Parathyroid adenoma (tissue), 2 donors: ENCODE results near the gene FKBP15.
A peak's percentile ranks its signal among the peaks of the same experiment; 100 is the strongest.
"Not testable (repeated sequence)": the region's sequence is repeated elsewhere in the genome, so short reads cannot be mapped to it uniquely, and the experiment has no call there.

Source experiments
- H2AFZ ChIP-seq: fragments of 300-600 bp; sonication (generic); one replicate; pipeline ENCODE4 v1.7.0; 2017; ENCODE audit warnings: antibody characterized with exemption, mild to moderate bottlenecking
- H3K27ac ChIP-seq: fragments of 300-600 bp; sonication (generic); one replicate; pipeline ENCODE4 v1.7.0; 2017
- H3K27me3 ChIP-seq: fragments of 300-600 bp; sonication (generic); one replicate; pipeline ENCODE4 v1.7.0; 2017; ENCODE audit warnings: low read length; ENCODE audit not compliant: control insufficient read depth, insufficient read depth
- H3K36me3 ChIP-seq: fragments of 300-600 bp; sonication (generic); one replicate; pipeline ENCODE4 v1.7.0; 2017; ENCODE audit warnings: low read length; ENCODE audit not compliant: control insufficient read depth, insufficient read depth
- H3K4me1 ChIP-seq: fragments of 300-600 bp; sonication (generic); one replicate; pipeline ENCODE4 v1.7.0; 2017; ENCODE audit warnings: control low read depth
- H3K4me2 ChIP-seq: fragments of 300-600 bp; sonication (generic); one replicate; pipeline ENCODE4 v1.7.0; 2017; ENCODE audit warnings: low read length
- H3K4me3 ChIP-seq: fragments of 300-600 bp; sonication (generic); one replicate; pipeline ENCODE4 v1.7.0; 2017; ENCODE audit warnings: low read depth, low read length
- H3K79me2 ChIP-seq: fragments of 300-600 bp; sonication (generic); one replicate; pipeline ENCODE4 v1.7.0; 2017; ENCODE audit warnings: control low read depth
- H3K9ac ChIP-seq: fragments of 300-600 bp; sonication (generic); one replicate; pipeline ENCODE4 v1.7.0; 2017; ENCODE audit warnings: mild to moderate bottlenecking
- H3K9me3 ChIP-seq: fragments of 300-600 bp; sonication (generic); one replicate; pipeline ENCODE4 v1.7.0; 2017; ENCODE audit warnings: low read length; ENCODE audit not compliant: control insufficient read depth
- TF ChIP-seq, protein P1 (sequence below): fragments of 300-600 bp; sonication (generic); IDR thresholded peaks from one replicate; pipeline ENCODE4 v1.7.0; 2017; ENCODE audit warnings: antibody characterized with exemption, mild to moderate bottlenecking
- donor health status: primary hyperparathyroidism.

The FKBP15 gene

DNA sequence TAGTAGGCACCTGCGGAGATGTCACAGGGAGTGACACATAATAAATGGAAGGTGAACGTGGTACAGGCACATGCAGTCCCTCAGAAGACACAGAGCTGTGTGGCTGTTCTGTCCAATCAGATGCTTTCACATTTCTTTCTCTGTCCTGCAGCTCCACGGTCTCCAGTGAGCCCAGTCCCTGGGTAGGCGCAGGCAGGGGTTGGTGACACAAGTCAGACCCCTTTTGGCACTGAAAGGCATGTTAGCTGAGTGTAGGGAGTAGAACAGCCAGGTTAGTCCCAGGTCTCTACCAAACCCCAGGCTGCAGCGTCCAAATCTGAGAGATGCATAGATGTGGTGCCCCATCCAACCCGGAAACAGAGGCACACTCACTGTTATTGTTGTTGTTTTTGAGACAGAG is 67.5 kb downstream of the FKBP15 start:
- no peaks in the 10 kb centered on the region for H3K27me3 ChIP-seq
- TF ChIP-seq, protein P1, sequence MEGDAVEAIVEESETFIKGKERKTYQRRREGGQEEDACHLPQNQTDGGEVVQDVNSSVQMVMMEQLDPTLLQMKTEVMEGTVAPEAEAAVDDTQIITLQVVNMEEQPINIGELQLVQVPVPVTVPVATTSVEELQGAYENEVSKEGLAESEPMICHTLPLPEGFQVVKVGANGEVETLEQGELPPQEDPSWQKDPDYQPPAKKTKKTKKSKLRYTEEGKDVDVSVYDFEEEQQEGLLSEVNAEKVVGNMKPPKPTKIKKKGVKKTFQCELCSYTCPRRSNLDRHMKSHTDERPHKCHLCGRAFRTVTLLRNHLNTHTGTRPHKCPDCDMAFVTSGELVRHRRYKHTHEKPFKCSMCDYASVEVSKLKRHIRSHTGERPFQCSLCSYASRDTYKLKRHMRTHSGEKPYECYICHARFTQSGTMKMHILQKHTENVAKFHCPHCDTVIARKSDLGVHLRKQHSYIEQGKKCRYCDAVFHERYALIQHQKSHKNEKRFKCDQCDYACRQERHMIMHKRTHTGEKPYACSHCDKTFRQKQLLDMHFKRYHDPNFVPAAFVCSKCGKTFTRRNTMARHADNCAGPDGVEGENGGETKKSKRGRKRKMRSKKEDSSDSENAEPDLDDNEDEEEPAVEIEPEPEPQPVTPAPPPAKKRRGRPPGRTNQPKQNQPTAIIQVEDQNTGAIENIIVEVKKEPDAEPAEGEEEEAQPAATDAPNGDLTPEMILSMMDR: no peak
- peak overlapping the region; percentile 92 for H3K4me3 ChIP-seq
- peaks cover 51% of the 10 kb centered on the region for H3K4me1 ChIP-seq
- peak overlapping the region; percentile 100 for H3K27ac ChIP-seq
- H3K79me2 ChIP-seq: peaks cover 50% of the 10 kb centered on the region
- peak overlapping the region; percentile 98 for H3K9ac ChIP-seq
- H3K4me2 ChIP-seq: peak overlapping the region; percentile 93
- no peaks in the 10 kb centered on the region for H3K36me3 ChIP-seq
- H2AFZ ChIP-seq: no peak overlapping the region
- no peaks in the 10 kb centered on the region for H3K9me3 ChIP-seq

DNA sequence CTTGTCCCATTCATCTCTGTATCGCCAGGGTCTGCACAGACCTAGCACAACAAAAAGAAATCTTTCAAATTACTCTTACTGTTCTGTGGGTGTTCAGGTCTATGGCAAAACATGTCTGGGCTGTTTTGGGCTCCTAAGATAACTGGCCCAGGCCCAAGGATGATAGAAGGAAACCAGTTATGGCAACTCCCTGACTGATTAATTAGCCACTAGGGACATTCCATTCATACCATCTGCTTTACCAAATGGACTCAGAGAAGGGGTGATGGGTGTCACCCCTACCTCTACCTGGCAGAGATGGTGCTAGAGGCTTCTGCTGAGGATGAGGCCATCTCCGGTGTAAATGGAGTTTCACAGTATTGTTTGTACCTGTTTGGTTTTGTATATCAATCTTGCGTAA is 68.4 kb downstream of the FKBP15 start:
- no peaks in the 10 kb centered on the region for H3K27me3 ChIP-seq
- H3K36me3 ChIP-seq: no peaks in the 10 kb centered on the region
- peaks cover 51% of the 10 kb centered on the region for H3K4me1 ChIP-seq
- no peaks in the 10 kb centered on the region for H3K9me3 ChIP-seq
- H3K9ac ChIP-seq: peak overlapping the region; percentile 98
- TF ChIP-seq, protein P1: no peak
- peak overlapping the region; percentile 92 for H3K4me3 ChIP-seq
- H3K79me2 ChIP-seq: peaks cover 46% of the 10 kb centered on the region
- peak overlapping the region; percentile 93 for H3K4me2 ChIP-seq
- H2AFZ ChIP-seq: no peak overlapping the region
- peak overlapping the region; percentile 100 for H3K27ac ChIP-seq

DNA sequence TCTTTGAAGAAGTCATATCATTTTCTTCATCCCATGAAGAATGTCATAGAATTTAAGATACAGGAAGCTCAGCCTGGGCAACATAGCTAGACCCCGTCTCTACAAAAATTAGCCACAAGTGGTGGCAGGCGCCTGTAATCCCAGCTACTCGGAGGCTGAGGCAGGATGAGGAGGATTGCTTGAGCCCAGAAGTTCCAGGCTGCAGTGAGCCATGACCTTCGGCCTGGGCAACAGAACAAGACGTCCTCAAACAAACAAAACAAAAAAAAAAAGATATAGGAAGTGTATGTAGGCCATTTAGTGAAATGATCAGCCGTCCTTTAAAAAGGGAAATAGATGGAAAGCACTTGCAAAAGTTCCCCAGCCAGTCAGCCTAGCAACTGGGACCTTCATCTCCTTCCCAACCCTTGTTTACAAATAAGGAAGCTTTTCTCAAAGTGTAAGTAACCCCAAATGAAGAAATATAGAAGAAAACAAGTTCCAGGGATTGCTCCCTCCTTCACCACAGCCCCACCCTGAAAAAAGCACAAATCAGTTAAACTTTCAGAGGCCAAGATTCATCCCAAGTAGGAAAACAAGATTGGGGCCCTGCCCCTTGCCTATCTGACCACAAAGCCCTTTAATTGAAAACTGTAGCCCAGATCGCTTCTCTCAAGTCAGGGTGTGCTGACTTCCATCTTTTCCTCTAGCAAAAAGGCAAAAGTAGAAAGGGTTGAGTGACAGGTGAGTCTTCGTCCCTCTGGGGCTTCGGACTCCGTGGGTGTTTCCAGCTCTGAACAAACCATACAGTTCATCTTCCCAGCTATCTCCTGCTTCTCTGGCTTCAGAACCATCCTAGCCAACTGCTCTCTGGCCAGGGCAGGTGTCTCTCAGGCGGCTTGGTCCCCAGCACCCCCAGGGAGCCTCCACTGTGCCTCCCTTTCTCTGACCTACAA is 69.1 kb downstream of the FKBP15 start:
- Histone ChIP-seq H3K9ac (peak overlapping the region; percentile 98), H3K9me3 (no peaks in the 10 kb centered on the region), H3K36me3 (no peaks in the 10 kb centered on the region), H3K4me1 (peaks cover 52% of the 10 kb centered on the region), H3K27ac (peak overlapping the region; percentile 100), H3K4me2 (peak overlapping the region; percentile 93), H3K4me3 (peak overlapping the region; percentile 92), H3K79me2 (peaks cover 44% of the 10 kb centered on the region), H3K27me3 (no peaks in the 10 kb centered on the region), H2AFZ (peak overlapping the region; percentile 53)
- TF ChIP-seq, protein P1: no peak

DNA sequence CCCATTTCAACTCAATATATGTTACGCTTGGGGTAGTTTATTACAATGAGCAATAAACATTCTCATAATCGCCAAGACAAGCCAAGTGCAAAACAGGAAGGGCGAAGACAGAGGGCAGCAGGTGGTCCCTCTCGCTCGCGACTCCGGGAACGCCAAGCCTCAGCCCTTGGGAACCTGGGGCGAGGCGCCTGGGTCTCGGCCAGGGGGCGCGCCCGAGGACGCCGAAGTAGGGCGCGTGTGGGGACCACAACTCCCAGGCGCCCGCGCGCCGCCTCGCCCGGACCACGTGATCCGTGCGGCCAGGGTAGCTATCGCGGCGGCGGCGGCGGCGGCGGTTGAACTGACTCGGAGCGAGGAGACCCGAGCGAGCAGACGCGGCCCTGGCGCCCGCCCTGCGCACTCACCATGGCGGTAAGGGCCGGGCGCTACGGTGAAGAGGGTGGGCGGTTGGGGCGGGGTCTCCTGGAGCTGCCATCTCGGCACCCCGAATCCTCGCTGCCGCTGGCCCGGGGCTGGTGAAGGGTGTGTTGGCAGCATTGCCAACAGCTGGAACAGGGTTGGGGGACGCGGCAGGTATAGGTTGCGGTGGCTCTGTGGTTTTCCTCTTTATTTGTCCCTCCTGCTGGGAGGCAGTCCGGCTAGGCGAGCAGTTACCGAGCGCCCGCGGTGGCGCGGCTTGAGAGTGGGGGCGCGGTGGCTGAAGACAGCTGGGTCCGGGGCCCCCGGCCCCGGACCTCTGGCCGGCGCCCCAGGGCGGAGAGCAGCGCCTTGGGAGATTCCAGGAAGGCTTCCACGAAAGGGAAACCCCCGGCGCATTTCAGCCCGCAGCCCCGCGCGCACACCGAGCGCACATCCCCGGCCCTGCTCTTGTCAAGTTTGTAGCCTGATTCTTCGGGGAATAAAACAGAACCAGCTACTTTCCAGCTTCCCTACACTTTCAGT is 70.1 kb downstream of the FKBP15 start, which contains the start of gene SLC31A2:
Gene SLC31A2 (plus strand): TSS at position 338 of the 942 bp plus-strand sequence. CDS start 68 bp downstream, at position 406.
- no peaks in the 10 kb centered on the region for H3K27me3 ChIP-seq
- H3K36me3 ChIP-seq: no peaks in the 10 kb centered on the region
- peak within 1 kb of the TSS; percentile 93 for H3K4me2 ChIP-seq
- peak within 1 kb of the TSS; percentile 92 for H3K4me3 ChIP-seq
- H3K79me2 ChIP-seq: peaks cover 43% of the 10 kb centered on the region
- TF ChIP-seq, protein P1: peak; percentile 51
- H2AFZ ChIP-seq: peak within 1 kb of the TSS; percentile 53
- peak within 1 kb of the TSS; percentile 98 for H3K9ac ChIP-seq
- H3K9me3 ChIP-seq: no peaks in the 10 kb centered on the region
- peaks cover 50% of the 10 kb centered on the region for H3K4me1 ChIP-seq
- peak within 1 kb of the TSS; percentile 100 for H3K27ac ChIP-seq

DNA sequence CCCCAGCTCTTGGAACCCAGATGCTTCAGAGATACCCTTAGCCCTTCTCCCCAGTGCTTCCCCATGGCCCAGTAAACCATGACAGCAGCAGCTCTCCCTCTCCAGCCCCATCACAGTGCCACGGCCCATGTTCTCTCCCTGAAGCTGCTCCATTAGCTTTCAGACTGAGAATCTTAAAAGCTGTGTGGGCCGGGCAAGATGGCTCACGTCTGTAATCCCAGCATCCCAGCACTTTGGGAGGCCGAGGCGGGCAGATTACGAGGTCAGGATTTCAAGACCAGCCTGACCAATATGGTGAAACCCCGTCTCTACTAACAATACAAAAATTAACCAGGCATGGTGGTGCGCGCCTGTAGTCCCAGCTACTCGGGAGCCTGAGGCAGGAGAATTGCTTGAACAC is 71.5 kb downstream of the FKBP15 start:
- not testable (repeated sequence) for H3K36me3 ChIP-seq, H3K4me2 ChIP-seq, H3K9me3 ChIP-seq, H3K27me3 ChIP-seq, H2AFZ ChIP-seq
- H3K4me3 ChIP-seq: peak overlapping the region; percentile 8
- peak overlapping the region; percentile 37 for H3K9ac ChIP-seq
- H3K79me2 ChIP-seq: peaks cover 32% of the 10 kb centered on the region
- peak overlapping the region; percentile 100 for H3K27ac ChIP-seq
- H3K4me1 ChIP-seq: peaks cover 52% of the 10 kb centered on the region
